Measurements from ENCODE around the gene RELL2.

Gene RELL2

GRCh38 chr5:141664733-141665461, 28.1 kb downstream of the RELL2 start:
- Mint-ChIP-seq H3K27ac (no peak overlapping the region), H3K4me1 (ENCODE audit: low read depth in 2 of 2) (peaks cover 5 to 6% of the 10 kb centered on the region in 2 donors), H3K4me3 (no peak overlapping the region), H3K9me3 (no peaks in the 10 kb centered on the region), H3K27me3 (no peaks in the 10 kb centered on the region), H3K36me3 (ENCODE audit: insufficient read depth) (peaks cover 6% of the 10 kb centered on the region)
- DNase-seq (peak; percentile 56 to 73 (median 67)), ATAC-seq (replicated peaks) (peak; percentile 85)

DNA sequence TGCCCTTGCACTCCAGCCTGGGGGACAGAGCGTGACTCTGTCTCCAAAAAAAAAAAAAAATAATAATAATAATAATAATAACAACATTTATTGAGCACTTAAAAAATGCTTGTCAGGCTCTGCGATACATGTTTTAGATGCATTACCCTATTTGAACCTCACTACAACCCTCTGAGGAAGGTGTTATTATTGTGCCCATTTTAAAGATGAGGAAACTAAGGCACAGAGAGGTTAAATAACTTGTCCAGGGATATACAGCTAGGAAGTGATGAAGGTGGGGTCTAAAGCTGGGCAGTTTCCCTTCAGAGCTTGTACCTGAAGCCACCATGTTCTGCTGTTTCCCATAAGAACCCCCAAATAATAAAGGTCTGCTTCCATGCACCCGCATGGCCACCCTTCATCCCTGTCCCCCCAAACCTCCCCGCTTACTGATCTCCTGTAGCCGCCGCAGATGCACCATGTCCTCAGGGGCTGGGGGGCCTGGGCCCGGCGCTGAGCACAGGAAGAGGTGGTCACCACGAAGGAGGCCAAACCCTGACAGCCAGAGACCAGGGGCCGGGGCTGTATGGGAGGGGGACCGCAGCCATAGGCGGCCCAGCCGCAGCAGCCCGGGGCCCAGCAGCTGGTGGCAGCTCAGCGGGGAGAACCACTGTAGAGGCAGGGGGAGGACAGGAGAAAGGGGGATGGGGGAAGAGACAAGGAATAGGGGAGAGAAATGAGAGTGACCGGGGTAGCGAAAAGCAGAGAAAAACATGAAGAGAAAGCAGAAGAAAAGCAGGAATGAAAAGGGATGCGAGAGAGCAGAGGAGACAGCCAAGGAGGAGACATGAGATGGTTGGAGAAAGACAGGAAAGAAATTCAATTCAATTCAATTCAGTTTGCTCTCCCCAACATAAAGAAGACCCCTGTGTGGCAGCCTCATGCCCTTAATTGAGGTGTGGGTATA, 29.5 kb downstream of the RELL2 start:
- no peak overlapping the region for H3K27ac Mint-ChIP-seq
- peaks cover 10% of the 10 kb centered on the region for H3K36me3 Mint-ChIP-seq (ENCODE audit: insufficient read depth)
- no peaks in the 10 kb centered on the region for H3K27me3 Mint-ChIP-seq
- no peak for ATAC-seq (replicated peaks)
- no peaks in the 10 kb centered on the region for H3K9me3 Mint-ChIP-seq
- H3K4me1 Mint-ChIP-seq (ENCODE audit: low read depth in 2 of 2), result peaks cover 5 to 6% of the 10 kb centered on the region in 2 donors
- H3K4me3 Mint-ChIP-seq, result no peak overlapping the region
- no peak for DNase-seq

DNA sequence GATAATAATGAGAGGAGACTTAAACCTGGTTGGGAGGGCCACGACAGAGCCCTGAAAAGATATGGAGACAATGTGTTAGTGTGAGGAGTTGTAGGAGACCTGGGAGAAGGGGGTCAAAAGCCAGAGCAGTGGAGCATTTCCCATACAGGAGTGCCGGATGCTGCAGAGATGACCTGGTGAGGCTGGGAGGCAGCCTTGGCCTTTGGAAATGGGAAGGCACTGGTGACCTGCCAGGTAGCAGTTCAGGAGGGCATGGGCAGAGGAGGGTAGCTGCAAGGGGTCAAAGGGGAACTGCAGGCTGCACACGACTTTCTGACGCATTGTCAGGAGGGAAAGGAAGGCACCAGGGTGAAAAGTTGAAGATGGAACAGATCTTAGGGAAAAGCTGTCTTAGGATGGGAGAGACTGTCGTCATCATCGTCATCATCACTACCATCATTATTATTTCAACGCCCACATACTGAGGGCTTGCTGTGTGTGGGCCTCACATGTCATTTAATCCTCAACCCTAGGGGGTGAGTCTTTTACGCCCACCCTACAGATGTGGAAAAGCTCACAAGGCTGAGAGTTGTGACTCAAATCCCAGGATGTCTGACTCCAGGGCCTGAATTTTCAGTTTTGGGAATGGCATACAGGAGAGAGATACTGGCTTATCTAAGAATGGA, 31.9 kb downstream of the RELL2 start:
- no peak for ATAC-seq (replicated peaks)
- Mint-ChIP-seq H3K27me3 (no peaks in the 10 kb centered on the region), H3K36me3 (ENCODE audit: insufficient read depth) (peaks cover 6% of the 10 kb centered on the region), H3K9me3 (no peaks in the 10 kb centered on the region), H3K4me1 (ENCODE audit: low read depth in 2 of 2) (peaks cover 5 to 6% of the 10 kb centered on the region in 2 donors), H3K4me3 (no peak overlapping the region), H3K27ac (peak overlapping the region in 1 of 2 donors; percentile 50)
- DNase-seq, result no peak

DNA sequence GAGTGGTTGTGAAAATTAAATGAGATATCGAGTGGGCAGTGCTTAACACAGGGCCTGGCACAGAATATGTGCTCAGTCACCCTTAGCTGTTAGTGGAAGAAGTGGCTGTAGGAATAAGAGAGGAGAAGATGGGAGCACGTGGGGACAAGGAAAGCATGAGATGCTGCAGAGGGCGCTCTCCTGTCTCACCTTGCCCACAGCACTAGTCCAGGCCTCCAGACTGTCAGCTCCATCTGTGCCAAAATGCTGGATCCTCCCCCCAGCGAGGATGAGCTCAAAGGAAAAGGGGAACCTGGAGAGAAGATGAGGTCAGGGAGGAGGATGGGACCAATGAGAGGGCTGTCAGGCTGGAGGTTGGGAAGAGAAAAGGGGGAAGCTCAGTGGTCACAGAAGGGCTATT, 32.7 kb downstream of the RELL2 start:
- no peaks in the 10 kb centered on the region for H3K27me3 Mint-ChIP-seq
- no peak for ATAC-seq (replicated peaks)
- H3K36me3 Mint-ChIP-seq (ENCODE audit: insufficient read depth), result peaks cover 6% of the 10 kb centered on the region
- no peak overlapping the region for H3K4me3 Mint-ChIP-seq
- no peak for DNase-seq
- no peaks in the 10 kb centered on the region for H3K9me3 Mint-ChIP-seq
- peak overlapping the region in 1 of 2 donors; percentile 47 for H3K27ac Mint-ChIP-seq
- peaks cover 5 to 6% of the 10 kb centered on the region in 2 donors for H3K4me1 Mint-ChIP-seq (ENCODE audit: low read depth in 2 of 2)

- no peak for DNase-seq
Measured at GRCh38 chr5:141672071-141672840, 35.5 kb downstream of the RELL2 start.

GRCh38 chr5:141672841-141673813, 36.3 kb downstream of the RELL2 start:
- DNase-seq (no peak), ATAC-seq (replicated peaks) (no peak)
- H3K9me3 Mint-ChIP-seq, result no peaks in the 10 kb centered on the region

More at GRCh38 chr5:141672071-141672840, 35.5 kb downstream of the RELL2 start:
- peaks cover 0 to 2% of the 10 kb centered on the region in 2 donors for H3K4me1 Mint-ChIP-seq (ENCODE audit: low read depth in 2 of 2)
- no peaks in the 10 kb centered on the region for H3K9me3 Mint-ChIP-seq
- peaks cover 3% of the 10 kb centered on the region for H3K36me3 Mint-ChIP-seq (ENCODE audit: insufficient read depth)
- H3K27me3 Mint-ChIP-seq, result no peaks in the 10 kb centered on the region
- no peak overlapping the region for H3K4me3 Mint-ChIP-seq
- ATAC-seq (replicated peaks), result no peak
- no peak overlapping the region for H3K27ac Mint-ChIP-seq

DNA sequence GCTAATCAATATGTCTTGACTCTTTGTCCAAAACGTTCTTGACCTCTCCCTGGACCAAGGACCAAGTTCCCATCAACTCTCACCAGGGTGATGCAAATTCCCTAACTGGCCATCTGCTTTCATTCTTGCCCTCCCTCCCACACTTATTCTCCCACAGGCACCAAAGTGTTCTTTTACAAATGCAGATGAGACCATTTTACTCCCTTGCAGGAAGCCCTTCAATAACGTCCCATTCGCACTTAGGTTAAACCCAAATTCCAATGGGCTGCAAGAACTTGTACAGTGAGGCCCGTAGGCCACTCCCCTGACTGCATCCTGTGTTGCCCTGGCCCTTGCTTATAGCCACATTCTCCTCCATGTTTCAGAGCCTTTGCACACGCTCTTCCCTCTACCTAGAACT, 38.0 kb downstream of the RELL2 start:
- H3K9me3 Mint-ChIP-seq, result no peaks in the 10 kb centered on the region
- no peak overlapping the region for H3K27ac Mint-ChIP-seq
- H3K36me3 Mint-ChIP-seq (ENCODE audit: insufficient read depth), result peaks cover 6% of the 10 kb centered on the region

More at GRCh38 chr5:141672841-141673813, 36.3 kb downstream of the RELL2 start:
- H3K27ac Mint-ChIP-seq, result no peak overlapping the region
- peaks cover 0 to 2% of the 10 kb centered on the region in 2 donors for H3K4me1 Mint-ChIP-seq (ENCODE audit: low read depth in 2 of 2)
- peaks cover 3% of the 10 kb centered on the region for H3K36me3 Mint-ChIP-seq (ENCODE audit: insufficient read depth)
- H3K27me3 Mint-ChIP-seq, result no peaks in the 10 kb centered on the region
- H3K4me3 Mint-ChIP-seq, result no peak overlapping the region

GRCh38 chr5:141675672-141676071, 38.9 kb downstream of the RELL2 start:
- ATAC-seq (replicated peaks) (no peak), DNase-seq (no peak)
- Mint-ChIP-seq H3K36me3 (ENCODE audit: insufficient read depth) (peaks cover 3% of the 10 kb centered on the region), H3K27ac (no peak overlapping the region), H3K4me1 (ENCODE audit: low read depth in 2 of 2) (peaks cover 2 to 4% of the 10 kb centered on the region in 2 donors), H3K4me3 (no peak overlapping the region), H3K27me3 (no peaks in the 10 kb centered on the region), H3K9me3 (no peaks in the 10 kb centered on the region)

More for the DNA sequence above, 38.0 kb downstream of the RELL2 start:
- Mint-ChIP-seq H3K4me3 (no peak overlapping the region), H3K27me3 (no peaks in the 10 kb centered on the region), H3K4me1 (ENCODE audit: low read depth in 2 of 2) (peaks cover 0 to 3% of the 10 kb centered on the region in 2 donors)
- DNase-seq (no peak), ATAC-seq (replicated peaks) (no peak)

DNA sequence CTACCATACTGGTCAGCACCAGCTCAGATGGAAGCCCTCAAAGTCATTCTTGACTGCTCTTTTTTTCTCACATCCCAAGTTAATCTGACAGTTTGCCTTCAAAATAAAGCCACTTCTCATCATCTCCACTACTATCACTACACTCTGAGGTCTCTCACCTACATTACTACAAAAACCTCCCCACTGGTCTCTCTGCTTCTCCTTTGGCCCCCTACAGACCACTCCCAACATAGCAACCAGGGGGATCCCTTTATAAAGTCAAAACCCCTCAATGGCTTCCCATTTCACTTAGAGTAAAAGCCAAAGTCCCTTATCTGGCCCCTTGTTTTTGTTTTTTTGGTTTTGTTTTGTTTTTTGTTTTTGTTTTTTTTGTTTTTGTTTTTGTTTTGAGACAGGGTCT, 40.6 kb downstream of the RELL2 start:
- Mint-ChIP-seq H3K27me3 (no peaks in the 10 kb centered on the region), H3K36me3 (ENCODE audit: insufficient read depth) (peaks cover 3% of the 10 kb centered on the region), H3K4me3 (no peak overlapping the region), H3K27ac (peak overlapping the region in 1 of 2 donors; percentile 5), H3K4me1 (ENCODE audit: low read depth in 2 of 2) (peaks cover 14 to 15% of the 10 kb centered on the region in 2 donors), H3K9me3 (no peaks in the 10 kb centered on the region)
- ATAC-seq (replicated peaks), result peak; percentile 25
- DNase-seq, result no peak

GRCh38 chr5:141680178-141680577, 43.4 kb downstream of the RELL2 start:
- H3K27me3 Mint-ChIP-seq, result no peaks in the 10 kb centered on the region
- DNase-seq (no peak), ATAC-seq (replicated peaks) (no peak)
- H3K9me3 Mint-ChIP-seq, result no peaks in the 10 kb centered on the region
- H3K4me3 Mint-ChIP-seq, result no peak overlapping the region
- peaks cover 21 to 26% of the 10 kb centered on the region in 2 donors for H3K4me1 Mint-ChIP-seq (ENCODE audit: low read depth in 2 of 2)
- no peak overlapping the region for H3K27ac Mint-ChIP-seq
- peaks cover 8% of the 10 kb centered on the region for H3K36me3 Mint-ChIP-seq (ENCODE audit: insufficient read depth)

GRCh38 chr5:141680751-141681201, 44.0 kb downstream of the RELL2 start:
- peaks cover 8% of the 10 kb centered on the region for H3K36me3 Mint-ChIP-seq (ENCODE audit: insufficient read depth)
- H3K9me3 Mint-ChIP-seq, result no peaks in the 10 kb centered on the region
- no peaks in the 10 kb centered on the region for H3K27me3 Mint-ChIP-seq
- peak overlapping the region; percentile 64 to 69 for H3K4me3 Mint-ChIP-seq
- no peak for DNase-seq
- H3K27ac Mint-ChIP-seq, result peak overlapping the region in 1 of 2 donors; percentile 52
- ATAC-seq (replicated peaks), result no peak
- peaks cover 21 to 26% of the 10 kb centered on the region in 2 donors for H3K4me1 Mint-ChIP-seq (ENCODE audit: low read depth in 2 of 2)

- DNase-seq, result no peak
- no peak for ATAC-seq (replicated peaks)
- Mint-ChIP-seq H3K4me1 (ENCODE audit: low read depth in 2 of 2) (peaks cover 21 to 26% of the 10 kb centered on the region in 2 donors), H3K9me3 (no peaks in the 10 kb centered on the region), H3K4me3 (peak overlapping the region; percentile 64 to 69), H3K27me3 (no peaks in the 10 kb centered on the region), H3K27ac (peak overlapping the region; percentile 52 to 62), H3K36me3 (ENCODE audit: insufficient read depth) (peaks cover 8% of the 10 kb centered on the region)
Measured at GRCh38 chr5:141681295-141681694, 44.5 kb downstream of the RELL2 start.
